Activated gamma-delta T cell treated with Interleukin-2 at 50 U/mL for 16 hours (primary cell): ENCODE measurements around the gene MRPL23.

Source experiments
- DNase-seq: peaks from one replicate; pipeline ENCODE4 v3.0.0-alpha.2; 2020

Gene MRPL23

DNA sequence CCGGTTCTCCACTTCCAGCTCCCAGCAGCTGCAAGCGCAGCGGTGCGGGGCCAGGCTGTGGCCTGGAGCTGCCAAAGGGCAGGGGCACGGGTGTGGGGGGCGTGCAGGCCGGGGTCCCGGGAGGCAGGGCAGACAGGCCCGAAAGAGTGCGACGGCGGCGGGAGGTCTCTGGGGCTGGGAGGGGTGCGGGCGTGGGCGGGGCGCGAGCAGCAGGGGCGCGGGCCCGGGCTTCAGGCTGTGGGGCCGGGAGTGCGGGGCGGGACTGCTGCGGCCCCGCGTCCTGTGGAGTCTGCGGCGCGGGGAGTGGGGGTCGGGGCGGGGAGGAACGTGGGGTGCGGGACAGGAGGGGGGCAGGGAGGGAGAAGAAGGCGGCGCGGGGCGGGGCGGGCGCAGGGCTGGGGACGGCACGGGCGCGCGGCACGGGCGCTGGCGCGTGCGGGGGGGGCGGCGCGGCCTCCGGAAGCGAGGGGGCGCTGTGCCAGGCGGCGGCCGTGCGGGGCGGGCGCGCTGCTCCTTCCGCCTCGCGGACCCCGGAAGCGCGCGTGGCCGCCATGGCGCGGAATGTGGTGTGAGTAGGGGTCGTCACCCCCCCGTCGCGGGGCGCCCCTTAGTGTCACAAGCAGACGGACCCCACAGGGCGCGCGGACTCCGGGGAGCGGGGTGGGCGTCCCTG lies at the start of gene MRPL23:
Gene MRPL23, plus strand, starts transcription at position 521 of the 673 bp plus-strand sequence. Its CDS starts 31 bp downstream, at position 552.
- DNase-seq: no peak

DNA sequence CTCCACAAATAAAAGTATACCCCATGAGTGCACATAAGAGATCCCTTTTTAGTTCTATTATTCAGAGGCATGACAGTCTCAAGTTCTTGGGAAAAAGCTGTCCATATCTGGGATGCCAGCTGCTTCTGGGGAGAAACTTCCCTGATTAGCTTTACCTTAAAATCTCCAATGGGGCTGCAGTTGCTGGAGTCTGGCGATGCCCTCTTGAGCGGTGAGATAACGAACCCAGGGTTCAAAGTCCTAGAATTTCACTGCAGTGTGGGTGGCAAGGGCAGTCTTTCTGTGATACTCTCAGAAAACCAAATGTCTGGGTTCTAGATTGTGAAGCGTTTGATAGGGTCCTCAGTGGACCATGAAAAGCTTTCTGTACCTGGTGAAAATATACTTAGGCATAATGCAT lies 48.0 kb upstream of the MRPL23 start:
- DNase-seq: no peak

DNA sequence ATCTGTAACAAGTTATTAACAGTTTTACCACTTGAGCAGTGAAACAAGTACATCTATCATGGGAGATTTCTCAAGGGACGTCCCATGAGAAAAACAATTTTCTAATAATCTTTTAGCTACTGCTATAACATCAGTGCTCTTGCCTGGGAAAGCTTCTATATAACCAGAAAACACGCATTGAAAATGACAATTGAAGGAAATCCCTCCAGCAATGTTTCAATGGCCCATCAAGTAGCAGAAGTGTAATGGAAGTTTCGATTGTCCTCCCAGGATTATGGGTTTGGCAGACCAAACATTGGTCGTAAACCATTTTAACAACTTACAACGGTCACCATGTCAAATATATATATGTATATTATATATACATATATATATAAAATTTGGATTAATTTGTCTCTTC lies 47.4 kb upstream of the MRPL23 start:
- DNase-seq: no peak

DNA sequence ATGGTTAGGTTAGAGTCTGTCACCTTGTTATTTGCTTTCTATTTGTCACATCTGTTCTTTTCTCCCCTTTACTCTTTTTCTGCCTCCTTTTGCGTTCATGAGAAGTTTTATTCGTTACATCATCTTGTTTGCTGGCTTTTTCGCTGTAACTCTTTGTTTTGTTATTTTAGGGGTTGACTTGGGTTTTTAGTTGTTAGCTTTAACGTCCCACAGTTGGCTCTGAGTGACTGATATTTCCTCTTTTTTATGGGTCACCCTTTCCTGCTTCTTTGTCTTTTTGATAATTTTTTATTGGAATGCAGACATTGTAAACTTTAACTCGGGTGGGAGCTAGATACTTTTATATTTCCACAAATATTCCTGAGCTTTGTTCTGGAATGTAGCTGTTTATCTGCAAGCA lies 41.0 kb upstream of the MRPL23 start:
- no peak for DNase-seq

DNA sequence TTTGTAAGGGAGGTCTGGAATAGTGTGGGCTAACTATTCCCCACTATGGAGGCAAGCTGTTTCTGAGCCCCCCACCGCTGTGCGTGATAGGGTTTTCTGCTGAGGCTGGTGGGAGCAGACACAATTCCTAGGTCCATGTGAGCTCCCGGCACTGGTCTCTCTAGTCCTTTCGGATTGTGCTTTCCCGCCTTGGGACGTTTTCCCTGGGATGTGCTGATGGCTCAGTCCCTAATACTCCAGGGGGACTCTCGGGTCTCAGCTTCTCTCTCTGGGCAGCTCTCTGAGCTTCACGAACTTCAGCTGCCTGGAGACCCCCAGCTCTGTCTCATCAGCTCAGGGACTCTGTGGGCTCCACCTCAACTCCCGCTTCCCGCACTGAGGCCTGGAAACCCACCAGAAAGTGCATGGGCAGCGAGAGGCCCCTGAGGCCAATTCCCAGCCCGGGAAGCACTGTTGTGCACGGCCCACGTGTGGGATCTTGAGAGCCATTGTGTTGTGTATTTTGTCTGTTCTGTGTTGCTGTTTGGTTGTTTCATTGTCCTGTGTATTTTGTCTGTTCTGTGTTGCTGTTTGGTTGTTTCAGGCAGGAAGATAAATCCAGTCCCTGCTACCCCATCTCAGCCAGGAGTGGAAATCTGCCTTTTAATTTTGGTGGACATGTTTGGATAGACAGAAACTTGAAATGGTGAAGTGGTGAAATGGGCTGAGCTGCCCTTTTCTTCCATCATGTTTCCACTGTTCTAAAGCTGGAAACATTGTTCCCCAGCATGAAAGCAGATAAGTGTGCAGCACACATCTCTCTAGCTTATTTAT lies 40.3 kb upstream of the MRPL23 start:
- no peak for DNase-seq

DNA sequence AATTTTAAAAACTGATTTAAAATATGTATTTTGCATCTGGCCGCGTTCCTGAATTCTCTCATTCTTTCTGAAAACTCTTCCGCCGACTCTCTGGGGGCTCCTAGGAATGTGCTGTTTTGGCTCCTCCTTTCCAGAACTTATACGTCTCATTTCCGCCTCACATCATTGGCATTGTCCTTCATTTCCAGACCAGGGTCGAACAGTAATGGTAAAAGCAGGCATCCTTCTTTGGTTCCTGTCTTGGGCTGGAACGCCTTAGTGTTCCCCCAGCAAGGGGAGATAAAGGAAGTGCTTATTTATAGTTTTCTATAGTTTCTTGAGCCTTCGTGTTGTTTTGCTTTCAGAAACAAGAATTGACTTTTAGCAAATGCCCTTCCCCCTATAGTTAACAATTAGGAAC lies 38.5 kb upstream of the MRPL23 start:
- no peak for DNase-seq

DNA sequence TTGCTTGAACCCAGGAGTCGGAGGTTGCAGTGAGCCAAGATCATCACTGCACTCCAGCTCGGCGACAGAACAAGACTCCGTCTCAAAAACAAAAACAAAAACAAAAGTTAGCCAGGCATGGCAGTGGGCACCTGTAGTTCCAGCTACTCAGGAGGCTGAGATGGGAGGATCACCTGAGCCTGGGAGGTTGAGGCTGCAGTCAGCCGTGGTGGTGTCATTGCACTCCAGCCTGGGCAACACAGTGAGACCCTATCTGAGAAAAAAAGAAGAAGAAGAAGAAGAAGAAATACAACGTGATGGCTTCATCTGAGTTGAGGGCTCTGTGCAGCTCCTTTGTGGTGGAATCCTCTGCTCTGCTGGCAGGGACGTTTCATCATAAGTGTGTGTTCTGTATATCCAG lies 37.6 kb upstream of the MRPL23 start:
- DNase-seq: no peak

DNA sequence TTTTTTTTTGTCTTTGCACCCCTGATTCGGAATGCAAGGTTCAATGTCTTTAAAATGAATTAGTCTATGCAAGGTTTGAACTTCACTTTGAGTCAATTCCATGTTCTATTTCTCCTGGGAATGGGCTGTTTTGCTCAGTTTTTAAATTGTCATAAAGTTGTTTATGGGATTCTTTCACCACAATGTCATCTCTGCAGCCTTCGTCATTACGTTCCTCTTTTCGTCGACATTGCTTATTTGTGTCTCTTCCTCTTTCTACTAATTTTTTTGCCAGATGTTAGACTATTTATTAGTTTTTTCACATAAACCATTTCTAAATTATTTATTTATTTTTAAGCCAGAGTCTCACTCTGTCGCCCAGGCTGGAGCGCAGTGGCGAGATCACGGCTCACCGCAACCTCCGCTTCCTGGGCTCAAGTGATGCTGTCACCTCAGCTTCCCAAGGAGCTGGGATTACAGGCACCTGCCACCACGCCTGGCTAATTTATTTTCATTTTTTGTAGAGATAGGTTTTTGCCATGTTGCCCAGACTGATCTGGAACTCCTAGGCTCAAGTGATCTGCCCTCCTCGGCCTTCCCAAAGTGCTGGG lies 34.7 kb upstream of the MRPL23 start:
- no peak for DNase-seq

DNA sequence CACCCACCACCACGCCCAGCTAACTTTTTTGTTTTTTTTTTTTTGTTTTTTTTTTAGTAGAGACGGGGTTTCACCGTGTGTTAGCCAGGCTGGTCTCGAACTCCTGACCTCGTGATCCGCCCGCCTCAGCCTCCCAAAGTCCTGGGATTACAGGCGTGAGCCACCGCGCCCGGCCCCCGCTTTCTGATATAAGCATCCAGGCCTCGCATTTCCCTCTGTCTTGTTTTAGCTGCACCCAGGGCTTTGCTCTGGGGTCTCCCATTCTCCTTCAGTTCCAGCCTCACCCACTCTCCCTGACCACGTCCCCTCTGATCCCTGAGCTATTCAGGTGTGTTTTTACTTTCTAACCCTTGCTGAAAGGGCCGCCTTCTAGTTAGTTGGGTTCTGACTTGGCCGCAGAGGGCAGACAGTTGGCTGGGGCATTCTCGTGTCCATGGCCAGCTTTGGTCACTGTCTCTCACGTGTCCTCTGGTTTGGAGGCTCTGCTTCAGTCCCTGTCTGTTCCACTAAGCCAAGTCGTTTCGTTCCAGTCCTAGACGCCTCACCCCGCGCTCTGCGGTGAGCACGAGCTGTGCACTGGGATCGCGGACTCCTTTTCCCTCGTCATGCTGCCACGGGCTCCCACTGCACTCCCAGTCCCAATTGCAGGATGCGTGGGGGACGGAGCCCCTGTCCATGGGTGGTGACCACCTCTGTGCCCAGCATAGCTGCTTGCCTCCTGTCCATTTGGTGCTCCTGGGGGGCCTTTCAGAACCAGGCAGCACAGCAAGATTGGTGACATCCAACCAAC lies 33.7 kb upstream of the MRPL23 start:
- DNase-seq: no peak

DNA sequence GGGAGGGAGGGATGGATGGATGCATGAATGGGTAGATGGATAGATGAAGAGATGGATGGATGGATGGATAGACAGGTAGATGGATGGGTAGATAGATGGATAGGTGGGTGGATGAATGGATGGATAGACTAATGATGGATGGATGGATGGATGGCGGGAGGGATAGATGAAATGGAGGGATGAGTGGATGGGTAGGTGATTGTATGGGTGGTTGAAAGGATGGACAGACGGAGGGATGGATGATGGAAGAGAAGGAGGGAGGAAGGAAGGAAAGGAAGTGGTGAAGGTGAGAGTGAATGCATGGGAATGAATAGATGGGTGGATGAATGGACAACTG lies 31.4 kb upstream of the MRPL23 start:
- DNase-seq: no peak

DNA sequence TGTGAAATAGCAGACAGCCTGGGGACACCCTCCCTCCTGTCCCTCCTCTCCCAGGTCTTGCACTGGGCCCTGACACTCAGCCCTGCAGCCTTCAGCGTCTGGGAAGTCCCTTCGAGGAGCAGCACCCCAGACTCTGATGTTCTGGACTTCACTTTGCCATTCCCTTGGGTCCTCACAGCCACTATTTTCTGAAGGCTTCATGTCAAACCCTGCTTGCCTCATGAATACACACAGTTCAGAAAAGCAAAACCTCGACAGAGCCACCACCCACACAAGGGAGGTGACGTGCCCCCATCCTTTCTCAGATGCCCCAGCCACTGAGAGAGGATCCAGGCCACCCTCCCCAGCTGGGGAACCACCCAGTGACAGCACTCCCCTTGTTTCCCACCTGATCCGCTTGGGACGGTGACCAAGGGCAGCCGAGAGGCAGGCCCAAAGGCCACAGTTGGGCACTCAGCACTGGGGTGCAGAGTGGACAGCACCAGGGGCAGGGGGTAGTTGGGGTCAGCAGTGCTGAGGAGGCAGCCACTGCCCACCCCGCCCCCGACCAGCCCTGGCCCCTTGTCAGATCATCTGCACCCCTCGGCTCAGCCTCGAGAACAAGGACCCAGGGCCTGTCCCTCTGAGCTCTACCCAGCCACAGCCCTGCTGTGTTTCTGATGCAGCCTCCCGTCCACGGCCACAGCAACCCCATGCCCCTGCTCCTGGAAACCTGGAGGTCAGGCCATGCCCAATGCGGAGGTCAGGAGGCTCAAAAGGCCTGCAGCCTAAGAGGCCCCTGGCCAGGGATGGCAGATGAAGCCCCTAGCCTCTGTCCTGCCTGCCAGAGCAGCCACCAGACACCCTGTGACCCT lies 30.8 kb upstream of the MRPL23 start:
- DNase-seq: no peak

DNA sequence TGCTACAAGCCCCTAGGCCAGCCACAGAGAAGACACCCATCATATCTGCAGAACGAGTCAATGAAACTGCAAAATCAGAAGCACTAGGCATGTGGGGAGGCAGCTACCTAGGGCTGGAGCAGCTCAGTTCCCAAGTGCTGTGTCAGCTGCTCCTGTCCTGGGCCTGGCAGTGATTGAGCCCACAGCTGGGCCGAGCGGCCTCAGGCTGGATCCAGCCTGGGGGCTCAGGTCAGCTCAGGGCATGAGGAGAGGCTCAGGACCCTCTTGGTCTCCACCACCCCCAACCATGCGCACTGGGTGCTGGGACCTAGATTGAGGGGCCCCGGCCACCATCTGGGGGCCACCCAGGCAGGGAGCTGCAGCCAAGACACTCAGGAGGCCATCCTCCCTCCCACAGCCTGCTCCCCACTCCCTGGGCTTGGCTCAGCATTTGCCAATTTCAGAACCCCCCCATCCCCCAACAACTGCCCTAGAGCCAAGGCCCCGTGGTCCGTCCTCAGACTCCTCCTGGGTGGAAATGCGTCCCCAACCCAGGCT lies 30.1 kb upstream of the MRPL23 start:
- DNase-seq: no peak

DNA sequence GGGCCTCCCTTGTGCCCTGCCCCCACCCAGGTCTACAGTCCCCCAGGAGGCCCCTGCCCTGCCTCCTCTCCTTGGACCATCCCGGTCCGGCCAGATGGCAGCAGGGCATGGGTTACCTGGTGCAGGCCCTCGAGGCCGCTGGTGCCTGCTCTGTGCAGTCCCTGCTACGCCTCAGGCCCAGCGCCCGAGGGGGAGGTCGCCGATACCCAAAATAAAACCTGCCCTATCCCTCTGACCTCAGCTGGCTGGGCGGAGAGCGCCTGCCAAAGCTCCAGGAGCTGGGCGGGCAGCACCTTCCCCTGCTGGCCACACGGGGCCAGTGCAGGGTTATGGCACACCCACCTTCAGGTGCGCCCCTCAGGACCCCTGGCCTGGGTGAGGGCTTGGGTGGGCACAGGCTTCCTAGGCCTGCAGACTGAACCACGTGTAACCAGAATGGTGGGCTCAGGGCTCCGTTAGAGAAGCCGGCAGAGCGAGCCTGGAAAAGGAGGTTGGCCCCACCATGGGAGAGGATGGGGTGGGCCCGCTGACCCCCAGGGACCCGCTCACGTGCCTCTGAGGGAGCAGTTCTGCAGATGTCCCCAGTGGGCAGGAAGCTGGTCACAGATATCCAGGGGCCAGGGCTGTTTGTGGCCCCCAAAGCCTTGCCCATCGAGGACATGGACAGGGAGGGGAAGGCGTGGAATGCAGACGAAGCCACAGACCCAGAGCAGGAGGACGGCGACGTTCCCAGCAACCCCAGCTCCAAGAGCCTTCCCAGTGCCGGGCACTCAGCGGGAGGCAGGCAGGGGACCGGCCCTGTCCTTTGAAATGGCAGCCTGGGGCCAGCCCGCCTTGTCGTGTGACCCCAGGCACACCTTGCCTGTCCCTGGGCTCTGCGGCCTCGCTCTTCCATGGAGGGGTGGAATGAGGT lies 29.4 kb upstream of the MRPL23 start:
- no peak for DNase-seq

DNA sequence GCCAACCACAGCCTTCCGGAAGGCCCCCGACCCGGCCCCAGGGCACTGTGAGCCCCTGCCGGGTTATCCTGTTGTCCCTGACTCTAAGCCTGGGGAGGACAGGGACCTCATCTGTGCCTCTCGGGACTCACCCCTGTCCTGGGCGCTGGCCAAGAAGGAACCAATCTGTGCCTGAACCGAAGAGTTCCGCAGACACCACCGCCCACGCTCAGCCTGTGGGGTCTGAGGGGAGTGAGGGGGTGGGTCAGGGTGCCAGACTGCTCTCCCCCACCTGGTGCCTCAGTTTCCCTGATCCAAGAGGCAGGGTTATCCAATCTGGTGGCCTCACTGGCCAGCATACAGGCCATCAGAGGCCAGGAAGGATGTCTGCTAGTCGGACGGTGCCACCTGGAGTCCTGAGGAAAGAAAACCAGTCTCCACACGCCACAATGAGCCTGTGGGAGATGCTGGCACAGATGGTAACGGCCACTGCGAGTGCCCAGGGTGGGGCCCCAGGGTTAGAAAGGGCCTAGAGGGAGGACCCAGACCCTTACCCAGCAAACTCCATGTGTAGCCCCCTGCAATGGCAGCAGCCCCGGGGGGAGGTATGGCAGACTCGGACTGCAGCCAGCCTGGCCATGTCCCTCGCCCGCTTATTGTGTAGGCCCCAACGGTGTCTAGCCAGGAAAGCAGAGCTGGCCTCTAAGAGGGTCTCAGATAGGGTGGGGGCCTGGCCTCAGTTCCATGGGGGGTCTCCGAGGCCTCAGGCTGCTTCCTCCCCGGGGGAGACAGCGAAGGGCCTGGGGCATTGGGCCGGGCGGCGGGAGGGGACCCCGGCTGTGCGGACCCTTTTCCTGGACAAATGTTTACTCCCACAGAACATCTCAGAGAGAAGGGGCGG lies 28.5 kb upstream of the MRPL23 start:
- no peak for DNase-seq

DNA sequence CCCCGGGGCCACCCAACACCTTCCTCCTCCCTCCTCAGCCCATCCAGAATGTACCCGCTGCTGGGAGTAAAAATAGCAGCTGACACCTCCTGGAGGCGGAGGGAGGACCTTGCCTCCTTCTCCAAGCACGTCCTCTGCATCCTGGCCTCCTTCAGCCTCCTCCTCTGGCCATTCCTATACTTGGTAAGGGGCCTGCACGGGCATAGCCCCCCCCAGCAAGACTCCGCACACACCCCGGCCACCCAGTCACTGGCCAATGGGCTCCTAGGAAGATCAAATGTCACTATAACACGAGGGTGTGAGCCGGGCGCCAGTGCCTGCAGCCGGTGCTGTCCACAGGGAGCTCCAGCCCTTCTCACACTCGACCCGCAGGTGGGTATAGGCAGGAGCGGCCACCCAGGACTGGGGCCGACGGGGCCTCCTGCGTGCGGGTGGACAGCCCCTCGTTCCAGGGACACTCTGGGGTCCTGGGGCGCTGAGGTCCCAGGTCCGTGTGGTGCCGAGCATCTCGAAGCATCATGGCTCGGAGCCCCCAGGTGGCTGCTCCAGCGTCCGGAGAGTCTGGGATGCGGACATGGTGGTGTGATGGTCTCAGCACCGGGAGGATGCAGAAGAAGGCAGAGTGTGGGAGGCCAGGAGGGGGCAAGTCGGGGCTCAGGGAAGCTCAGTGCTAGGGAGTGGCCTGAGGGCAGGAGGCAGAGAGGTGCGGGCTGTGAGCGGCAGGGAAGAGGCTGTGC lies 27.6 kb upstream of the MRPL23 start, which contains the start of gene TNNT3:
Gene TNNT3, plus strand, starts transcription at position 313 of the 737 bp plus-strand sequence. CDS start 3,172 bp downstream, outside the sequence.
- no peak for DNase-seq

DNA sequence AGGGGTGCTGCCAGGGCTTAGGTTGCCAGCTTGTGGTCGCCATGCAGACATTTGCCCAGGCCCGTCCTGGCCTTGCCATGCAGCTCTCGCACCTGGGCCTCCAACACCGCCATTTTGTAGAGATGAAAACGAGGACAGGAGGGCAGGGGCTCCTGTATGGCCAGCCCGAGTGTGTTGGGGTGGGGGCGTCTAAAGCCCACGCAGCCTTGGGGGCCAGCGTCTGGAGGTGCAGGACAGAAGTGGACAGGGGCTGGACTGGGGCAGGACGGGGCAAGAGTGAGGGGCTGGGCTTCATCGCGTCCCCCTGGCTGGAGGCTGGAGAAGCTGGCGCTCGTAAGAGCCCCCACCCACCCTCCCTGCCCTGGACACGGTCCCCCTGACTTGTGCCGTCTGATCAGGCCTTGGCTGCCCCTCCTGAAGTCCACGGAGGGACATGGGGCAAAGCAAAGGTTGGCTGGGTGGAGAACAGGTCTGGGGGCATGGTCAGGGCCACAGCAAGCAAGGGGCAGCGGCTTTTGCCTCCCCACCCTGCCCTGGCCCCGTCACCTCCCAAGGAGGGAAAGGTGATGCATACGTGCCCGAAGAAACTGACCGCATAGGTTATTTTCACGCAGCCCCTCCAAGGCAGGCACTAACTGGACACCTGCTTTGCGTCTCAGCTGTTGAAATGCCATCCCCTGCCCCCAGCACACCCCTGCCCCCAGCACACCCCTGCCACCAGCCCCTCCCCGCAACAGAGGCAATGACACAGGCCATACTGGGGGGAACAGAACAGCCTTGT lies 26.8 kb upstream of the MRPL23 start:
- no peak for DNase-seq

DNA sequence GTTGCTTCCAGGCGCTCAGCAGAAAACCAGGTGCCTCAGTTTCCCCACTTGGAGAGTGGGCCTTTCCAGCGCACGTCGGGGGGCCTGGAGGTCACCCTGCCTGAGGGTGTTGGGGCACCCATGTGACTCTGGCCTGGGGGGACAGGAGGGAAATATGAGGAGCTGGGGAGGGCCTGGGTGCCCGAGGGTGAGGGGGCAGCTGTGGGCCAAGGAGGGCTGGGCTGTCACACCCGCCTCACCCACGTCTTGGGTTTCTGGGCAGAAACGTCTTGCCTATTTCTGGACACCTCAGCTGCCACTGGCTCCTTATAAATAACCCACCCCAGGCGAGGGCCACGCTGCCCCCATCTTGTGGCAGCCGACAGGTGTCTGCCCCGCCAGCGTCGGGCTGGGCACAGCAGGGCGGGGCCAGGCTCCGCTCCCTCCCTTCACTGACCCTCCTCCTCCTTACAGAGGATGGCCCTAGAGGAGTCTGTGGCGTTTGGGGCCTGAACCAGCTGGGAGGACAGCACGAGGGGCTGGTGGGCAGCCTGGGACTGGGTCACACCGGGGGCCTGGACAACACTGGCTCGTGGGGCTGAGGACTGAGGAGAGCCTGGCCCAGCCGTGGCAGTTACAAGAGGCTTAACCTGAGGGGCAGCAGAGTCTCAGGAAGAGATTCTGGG lies 26.1 kb upstream of the MRPL23 start:
- no peak for DNase-seq
